Cortex of kidney (tissue), 1 donor: ENCODE measurements around the gene POLA1.

ENCODE experiments used
- DNase-seq: peaks from one replicate; lab custom pipeline; 2025; lab: John Stamatoyannopoulos, UW

Gene POLA1

DNA sequence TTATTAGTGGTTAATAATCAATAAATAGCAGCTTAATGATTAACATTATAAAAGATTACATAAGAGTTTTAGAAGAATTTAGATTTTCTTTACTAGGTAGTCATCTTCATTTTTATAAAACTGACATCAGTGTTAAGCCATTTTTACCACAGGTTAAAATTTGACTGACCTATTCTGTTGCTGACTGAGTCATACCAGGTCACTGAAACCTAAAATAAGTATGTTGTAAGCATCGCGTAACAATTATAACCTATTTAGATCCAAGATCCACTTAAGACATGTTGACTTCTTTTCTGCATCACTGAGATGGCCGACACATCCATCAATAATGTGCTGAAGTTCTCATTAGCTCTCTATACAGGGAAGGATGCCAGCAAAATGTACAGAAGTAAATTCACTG, 285.4 kb downstream of the POLA1 start:
- DNase-seq, result no peak

DNA sequence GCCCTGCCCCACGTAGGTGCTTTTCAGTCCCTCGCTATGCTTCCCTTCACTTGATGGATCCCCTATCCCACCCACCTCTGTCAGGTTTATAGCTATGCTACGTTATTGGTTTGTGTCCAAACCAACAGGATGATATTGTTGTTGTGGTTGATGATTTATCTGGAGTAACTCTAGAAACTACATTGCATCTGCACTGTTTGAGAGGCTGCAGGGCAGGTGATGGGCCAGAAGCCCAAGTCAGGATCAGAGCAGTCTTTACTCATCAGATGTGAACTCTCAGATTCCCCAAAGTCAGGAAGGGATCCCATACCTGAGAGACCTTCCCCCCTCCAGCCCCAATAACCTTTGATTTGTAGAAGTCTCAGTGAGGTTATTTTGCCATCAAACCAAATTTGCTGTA, 287.3 kb downstream of the POLA1 start:
- no peak for DNase-seq

DNA sequence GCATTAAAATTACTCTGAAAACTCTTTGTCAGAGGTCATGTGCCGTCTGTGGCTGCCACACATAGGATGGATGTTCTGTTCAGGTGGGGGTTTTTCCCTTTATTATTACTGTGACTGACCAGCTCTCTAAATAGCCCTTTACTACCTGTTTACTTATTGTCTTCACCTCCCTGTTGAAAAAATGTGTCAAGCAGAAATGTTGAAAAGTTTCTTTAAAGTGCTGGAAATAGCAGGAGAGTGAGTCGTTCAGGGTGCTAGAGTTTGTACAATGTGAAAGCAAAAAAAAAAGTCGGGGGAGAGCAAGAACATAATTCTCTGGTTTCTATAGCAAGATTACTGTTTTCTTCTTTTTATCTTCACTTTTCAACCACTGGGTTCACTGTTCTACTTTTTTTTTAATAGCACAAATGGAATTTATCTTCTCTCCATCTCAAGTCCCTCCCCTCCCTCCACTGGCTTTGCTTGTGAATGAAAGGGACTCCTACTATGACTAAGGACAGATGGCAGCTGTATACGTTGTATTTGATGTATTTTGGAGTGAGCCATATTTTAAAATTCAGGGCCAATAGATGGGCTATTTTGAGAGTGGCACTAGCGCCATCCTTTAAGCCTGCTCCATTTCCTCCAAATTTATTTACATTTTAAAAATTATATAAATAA, 288.7 kb downstream of the POLA1 start:
- no peak for DNase-seq

DNA sequence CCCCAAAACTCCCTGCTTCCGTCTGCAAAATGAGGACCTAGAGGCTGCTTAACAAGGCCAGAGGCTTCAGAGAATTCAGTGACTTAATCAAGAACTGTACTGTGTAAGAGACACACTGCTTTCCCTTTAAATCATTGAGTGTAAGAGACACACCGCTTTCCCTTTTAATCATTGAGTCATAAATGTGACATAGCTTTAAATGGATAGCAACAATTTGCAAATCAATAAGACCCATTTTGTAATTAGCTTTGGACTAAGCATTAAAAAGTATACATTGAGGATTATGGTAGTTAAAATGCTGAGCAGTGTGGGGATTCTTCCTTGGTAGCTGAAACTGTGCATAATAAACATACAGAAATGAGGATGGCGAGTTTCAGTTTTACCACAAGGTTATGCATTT, 290.2 kb downstream of the POLA1 start:
- DNase-seq, result no peak

DNA sequence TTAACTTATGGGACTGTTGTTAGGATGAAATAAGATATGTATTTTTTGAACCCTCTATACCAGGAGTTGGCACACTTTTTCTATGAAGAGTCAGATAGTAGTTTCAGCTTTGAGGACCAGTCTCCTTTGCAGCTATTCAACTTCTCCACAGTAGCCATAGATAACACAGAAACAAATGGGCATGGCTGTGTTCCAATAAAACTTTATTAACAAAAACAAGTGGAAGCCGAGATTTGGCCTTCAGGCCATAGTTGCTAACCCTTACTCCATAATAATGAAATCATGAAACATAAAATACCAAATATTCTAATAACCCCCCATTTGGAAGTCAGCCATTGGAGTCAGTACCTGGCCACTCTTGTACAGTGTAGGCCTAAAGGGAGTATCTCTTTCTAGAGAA, 291.4 kb downstream of the POLA1 start:
- DNase-seq, result no peak

DNA sequence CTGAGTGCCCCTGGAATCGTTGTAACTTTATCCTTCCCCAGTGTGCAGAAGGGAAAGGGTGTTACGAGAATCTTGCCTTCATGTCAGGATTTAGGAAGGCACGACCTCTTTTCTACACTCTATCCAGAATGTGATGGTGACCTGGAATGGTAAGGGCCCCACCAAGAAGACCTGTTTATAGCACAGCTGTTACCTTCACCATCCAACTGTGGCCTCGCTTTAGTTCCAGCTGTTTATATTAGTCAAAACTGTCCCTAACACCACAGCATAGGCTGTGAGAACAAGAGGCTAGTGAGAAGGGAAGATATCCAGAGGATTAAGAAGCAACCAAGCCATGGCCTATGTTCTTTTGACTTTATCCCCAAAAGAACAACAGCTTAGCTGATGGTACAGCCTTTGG, 294.0 kb downstream of the POLA1 start:
- no peak for DNase-seq

DNA sequence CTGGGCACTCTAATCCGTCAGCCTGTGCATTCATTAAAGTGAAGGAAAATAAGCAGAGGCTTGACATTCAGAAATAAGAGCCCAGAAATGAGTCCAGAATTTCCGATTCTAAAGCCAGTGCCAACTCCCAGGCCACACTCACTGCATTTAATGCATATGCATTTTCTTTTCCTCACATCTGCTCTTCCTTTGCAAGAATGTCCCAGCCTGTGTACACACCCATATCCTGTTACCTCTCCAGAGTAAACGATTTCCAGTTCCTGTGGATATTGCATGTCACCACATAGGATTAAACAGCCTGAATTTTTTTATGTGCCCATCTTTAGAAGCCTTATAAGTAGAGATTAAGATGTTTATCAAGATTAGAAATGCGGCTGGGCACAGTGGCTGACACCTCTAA, 294.6 kb downstream of the POLA1 start:
- DNase-seq, result no peak

DNA sequence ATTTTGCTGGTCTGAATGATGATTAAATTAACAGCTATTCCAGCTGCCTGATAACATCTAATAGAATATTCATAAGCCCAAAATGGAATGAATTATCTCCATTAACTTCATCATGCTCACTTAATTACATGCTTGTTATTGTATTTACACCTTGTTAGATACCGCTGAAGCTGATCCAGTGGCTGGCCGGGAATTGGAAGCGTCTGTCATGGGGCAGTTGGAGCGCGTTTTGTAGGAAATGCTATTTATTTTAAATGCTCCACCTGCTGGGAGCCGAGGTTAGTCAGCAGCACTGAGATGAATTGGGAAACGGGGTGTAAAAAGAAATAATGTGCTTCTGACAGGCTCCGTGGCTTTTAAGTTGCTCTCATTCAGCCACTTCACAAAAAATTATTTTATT, 296.8 kb downstream of the POLA1 start:
- no peak for DNase-seq

DNA sequence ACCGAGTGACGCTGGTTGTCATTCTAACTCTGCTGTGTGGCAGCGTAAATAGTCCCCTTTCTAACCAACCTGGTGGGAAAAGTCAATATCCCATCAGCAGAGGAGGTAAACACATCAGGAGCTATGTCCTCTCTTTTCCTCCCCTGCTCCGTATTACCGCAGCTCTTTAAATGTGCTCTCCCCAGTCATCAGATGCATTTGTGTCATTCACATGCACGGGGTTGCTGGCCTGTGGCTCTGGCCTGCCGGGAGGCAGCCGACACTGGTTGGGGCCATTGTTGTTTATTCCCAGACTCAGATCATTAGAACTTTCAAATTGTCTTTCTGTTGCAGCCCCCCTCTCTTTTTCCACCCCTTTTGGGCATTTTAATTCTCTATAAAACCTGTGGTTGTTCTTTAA, 300.2 kb downstream of the POLA1 start:
- DNase-seq, result no peak

DNA sequence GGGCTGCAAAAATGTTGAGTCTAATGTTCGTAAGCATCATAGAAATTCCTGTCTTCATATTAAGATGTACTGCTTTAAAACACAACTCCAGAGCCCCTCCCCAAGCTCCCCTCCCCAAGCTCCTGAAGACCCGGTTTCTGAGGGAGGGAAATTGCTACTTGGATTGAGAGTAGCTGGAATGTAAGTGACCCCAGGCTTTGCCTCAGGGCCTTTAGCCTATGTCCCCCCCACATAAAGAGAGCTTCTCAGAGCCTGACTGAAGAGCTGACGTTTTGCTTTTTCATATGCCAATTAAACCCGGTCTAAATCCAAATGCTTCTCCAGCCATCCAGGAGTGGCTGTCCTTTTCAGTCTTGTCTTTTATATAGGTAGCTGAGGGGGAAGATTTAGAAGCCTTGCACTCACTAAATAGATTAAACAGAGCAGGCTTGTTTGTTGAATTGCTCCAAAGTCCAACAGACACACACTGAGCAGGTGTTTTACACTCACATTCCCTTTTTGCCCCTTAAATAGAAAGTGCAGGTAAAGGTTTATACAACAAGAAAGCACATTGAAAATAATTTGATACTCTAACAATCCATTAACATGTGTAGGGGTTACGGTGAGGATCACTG, 302.5 kb downstream of the POLA1 start:
- DNase-seq, result no peak

DNA sequence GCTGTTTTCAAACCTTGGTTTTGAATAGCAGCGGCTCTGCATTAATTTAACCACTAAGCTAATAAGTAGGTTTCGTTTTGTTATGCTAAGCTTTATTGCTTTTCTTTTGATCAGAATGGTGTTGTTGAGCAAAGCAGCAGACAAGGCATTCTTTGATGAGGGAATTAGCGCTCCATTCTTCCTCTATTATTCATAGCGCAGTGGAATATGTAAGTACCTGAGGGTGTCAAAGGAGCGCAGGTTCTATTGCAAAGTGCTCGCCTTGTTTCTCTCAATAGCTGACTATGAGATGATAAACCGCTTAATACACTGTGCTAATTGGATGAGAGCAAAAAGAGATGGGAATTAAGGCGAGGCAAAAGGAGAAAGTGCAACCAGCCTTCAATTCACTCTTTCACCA, 305.8 kb downstream of the POLA1 start:
- DNase-seq, result no peak

DNA sequence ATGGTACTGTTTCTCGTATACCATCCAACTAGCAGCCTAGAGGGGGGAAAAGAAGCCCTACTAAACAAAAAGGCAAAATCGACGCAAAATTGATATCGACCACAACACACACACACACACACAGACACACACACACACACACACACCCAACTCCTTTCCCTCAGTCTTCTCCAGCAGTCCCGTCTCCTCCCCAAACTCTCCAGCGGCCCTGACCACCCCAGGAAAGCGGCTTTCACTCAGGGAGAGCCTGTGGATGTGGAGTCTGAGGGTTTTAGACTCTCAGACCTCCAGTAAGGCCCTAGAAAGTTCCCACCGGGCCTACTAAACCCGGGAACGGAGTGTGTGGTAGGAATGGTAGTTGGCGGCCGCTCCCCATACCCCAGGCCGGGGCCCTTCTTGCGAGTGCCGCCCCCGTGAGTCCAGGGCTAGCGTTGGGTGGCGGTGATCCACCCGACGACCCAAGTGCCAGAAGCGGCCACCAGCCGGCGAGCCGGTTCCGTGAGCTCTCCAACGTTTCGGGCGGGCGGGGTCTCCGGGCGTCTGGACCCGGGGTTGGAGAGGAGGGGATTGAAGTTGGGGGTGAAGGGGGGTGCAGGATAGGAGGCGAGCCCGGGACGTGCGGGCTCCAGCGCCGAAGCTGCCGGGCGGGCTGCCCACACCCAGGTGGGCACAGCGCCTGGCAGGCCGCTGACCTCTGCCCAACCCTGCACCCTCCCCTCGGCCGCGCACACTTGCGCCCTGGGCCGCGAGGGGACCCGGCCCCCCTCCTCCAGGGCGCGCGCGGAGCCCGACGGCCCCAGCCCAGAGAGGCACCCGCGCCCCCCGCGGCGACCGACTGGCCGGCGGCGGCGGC, 308.3 kb downstream of the POLA1 start:
- no peak for DNase-seq

DNA sequence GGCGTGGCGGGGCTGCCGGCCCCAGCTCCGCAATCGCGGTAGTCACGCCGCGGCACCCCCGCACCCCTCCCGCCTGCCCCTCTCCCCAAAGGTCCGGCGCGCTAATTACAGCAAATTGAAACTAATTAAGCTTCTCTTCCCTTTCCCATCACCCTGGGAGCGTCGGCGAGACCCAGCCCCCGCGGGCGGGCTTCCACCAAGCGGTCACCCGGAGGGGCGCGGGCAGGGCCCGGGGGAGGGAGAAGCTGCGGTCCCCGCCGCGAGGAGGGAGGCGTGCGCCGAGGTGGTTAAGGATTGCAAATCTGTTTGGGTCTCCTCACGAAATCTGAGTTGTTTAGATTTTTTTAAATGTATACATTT, 308.9 kb downstream of the POLA1 start:
- DNase-seq, result no peak

DNA sequence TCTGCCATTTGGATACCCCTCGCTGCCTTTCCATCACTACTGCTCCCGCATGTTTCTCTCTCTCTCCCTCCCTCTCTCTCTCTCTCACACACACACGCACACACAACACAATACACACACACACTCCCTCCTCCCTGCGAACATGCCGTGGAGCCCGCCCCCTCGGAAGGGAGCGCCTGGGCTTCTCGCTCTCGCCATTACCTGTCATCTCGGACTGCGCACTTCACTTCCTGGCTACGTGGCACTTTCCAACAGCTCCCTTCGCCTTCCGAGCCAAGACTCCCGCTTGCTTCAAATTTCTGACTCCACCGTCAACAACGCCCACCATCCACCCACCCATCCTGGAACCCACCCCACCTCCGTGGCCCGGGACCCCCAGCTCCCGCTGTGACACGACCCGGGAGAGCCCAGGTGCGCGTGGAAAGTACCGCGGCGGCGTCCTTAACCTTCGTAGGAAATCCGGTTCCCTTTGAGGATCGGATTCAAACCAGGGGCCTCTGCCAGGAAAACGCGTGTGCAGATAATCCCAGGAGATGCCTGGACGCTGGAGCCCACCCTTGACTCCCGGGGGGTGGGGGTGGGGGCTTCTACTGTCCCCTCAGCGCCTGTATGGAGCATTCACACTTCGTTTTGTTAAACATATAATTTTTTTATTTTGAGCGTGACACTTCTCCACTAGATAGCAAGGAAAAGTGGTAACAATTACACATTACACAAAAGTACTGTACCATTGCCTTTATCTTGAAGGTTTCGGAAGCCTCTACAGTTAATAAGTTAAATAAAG, 309.5 kb downstream of the POLA1 start:
- DNase-seq, result no peak

DNA sequence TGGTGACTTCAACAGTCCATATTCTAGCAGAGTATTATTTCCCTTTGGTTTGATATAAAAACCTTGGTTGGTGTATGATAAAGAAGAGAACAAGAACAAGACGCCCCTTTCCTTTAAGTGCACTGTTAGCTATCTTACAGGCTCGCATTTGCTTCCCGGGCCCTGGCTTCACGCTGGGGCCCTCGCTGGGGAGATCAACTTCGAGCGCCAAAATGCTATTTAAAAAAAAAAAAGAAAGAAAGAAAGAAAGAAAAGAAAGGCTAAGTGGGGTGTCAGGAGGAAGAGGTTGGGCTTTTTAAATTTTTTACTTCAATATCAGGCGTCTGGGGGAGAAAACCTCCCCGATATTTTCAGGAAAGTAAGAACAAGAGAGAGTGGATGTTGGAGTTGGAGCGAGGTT, 310.3 kb downstream of the POLA1 start:
- no peak for DNase-seq

DNA sequence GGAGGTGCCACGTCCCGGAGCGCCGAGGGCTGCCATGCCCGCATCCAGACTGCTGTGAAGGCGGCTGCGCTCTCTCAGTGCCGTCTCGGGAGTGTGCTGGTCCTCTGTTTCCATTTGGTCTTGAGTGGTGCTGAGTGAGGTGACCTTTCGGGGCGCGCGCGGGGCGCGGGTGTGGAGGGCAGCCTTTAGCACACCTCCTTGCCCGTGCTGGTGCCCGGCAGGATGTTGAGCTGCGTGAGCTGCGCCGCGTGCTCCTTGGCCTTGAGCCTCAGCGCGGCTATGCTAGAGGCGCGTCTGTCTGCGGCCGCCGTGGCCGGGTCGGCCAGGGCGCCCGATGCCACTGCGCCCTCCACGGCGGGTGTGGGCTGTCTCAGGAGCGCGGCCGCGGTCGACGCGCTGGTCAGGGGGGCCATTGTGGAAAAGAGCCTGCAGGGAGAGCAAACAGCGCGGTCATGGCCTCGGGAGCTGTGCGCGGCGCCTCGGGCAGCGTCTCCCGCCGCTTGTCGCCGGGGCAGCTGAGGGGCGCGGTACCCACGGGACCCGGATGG, 310.8 kb downstream of the POLA1 start:
- no peak for DNase-seq

DNA sequence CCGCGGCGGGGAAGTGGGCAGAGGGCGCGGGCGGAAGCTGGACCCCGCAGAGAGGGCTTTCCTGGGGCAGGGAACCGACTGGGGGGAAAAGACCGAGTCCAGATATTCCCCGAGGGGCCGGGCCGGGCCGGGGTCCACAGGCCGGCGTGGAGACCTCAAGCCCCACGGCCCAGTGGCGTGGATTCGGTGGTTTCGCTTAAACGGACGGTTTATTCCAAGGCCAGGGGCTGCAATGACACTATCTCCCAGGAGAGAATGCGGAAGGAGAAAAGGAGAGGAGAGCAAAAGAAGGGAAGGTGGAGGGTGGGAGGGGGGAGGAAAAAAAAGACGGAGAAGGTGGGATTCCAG, 311.3 kb downstream of the POLA1 start:
- DNase-seq, result no peak

DNA sequence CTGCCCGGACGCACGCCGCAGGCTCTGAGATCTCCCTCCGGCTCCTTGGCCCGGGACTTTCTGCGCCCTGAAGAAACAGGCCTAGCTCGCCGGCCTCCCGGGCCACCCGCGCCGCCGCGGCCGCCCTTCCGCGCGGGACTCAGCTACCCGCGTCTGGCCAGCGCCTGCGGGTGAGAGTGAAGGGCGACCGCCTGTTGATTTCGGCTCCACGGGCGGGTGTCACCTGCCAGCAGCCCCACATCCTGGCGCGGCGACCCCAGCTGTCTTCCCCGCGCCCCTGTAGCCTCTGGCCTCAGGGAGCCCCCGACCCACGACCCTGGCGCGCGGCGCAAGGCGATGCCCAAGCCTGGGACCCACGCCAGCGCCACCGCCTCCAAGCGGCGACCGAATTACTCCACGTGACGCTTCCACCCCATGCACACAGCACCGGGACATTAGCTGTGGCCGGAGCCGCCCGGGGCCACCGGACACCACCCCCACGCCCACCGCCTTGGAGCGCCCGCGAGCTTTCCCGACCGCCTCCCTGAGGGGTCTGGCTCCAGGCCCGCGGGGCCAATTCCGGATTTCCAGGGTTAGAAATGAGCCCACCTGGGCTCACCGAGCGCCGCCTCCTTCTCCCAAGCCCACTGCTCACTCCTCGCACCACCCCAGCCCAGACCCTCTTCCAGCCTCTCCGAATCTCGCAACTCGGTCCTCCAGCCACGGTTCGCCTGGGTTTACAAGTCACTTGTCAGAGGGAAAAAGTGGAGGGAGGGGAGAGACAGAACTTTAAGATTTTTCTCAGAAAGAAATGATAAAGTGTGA, 311.9 kb downstream of the POLA1 start:
- DNase-seq, result no peak

DNA sequence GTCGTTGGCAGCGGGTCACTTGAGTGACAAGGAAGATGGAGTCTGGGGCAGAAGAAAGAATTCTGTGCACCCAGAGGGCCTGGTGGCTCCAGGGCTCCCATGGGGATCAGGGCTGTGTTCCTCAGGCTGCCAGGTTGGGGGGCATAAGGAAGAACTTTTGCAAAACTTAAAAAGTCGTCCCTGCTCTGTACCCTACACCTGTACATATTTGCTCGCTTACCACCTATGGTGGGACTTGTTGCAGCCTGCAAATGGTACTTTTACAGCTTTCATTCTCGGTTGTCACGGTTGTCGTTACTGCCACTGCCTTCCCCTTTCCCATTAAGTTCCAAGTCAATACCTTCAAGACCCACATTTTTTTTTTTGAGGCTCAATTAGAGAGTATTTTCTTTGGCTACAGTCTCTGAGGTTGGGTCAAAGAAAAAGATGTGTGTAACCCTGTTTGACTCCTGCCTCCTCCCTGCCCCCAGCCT, 312.9 kb downstream of the POLA1 start:
- no peak for DNase-seq

DNA sequence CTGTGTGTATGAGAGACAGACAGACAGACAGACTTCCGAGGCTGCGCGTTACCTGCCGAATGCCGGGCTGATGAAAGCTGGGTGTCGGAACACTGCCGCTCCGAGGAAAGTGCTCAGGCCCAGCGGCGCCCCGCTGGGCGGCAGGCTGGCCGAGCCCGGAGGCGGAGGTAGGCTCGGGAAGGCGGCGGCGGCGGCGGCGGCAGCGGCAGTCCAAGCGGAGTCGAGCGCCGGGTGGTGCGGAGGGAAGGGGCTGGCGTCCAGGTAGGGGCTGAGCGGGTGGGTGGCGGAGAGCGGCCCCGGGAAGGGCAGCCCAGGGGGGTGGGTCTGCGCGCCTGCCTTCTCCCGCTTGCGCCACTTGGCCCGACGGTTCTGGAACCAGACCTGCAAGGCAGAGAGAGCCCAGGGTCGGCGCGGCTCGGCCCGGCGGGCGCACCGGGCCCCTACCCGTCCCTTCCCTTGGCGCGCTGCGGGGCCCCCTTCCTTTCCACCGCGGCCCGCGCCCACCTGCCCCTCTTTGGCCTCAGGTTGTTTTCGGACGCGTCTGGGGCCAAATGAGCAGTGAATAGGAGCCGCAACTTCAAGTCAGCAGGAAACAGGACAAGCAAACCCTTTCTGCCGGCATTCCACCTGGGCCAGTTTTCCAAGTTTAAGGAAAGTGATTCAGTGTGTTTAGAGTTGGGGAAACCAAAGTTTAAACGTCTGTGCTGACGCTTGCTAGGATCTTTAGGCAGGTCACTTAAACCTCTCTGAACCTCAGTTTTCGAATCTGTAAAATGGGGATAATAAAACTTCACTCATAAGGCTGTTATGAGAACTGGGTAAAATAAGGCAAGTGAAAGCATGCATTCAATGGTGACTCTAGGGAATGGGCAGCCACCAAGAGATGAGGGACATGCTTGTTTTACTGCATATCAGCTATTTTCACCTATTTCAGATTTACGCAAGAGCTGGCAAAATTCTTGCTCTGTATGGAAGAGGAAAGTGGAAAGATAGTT, 313.6 kb downstream of the POLA1 start:
- no peak for DNase-seq
